HG02642 (cell line): ENCODE data around the gene SELENOF.
"Not testable (repeated sequence)": the region's sequence is repeated elsewhere in the genome, so short reads cannot be mapped to it uniquely, and the experiment has no call there.

Source experiments
- ATAC-seq: cut with Tn5 transposase; IDR thresholded peaks from one replicate; pipeline ENCODE4 v1.9.1; 2021; ENCODE audit warnings: mild to moderate bottlenecking; ENCODE audit not compliant: unreplicated experiment, poor library complexity

SELENOF gene

GRCh38 chr1:86821956-86822355 lies 92.0 kb downstream of the SELENOF start:
- ATAC-seq = no peak

DNA sequence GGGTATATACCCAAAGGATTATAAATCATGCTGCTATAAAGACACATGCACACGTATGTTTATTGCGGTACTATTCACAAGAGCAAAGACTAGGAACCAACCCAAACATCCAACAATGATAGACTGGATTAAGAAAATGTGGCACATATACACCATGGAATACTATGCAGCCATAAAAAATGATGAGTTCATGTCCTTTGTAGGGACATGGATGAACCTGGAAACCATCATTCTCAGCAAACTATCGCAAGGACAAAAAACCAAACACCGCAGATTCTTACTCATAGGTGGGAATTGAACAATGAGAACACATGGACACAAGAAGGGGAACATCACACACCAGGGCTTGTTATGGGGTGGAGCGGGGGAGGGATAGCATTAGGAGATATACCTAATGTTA lies 94.0 kb downstream of the SELENOF start:
- not testable (repeated sequence) for ATAC-seq

- not testable (repeated sequence) for ATAC-seq
These were observed 96.6 kb downstream of the SELENOF start for GRCh38 chr1:86817246-86817826.

DNA sequence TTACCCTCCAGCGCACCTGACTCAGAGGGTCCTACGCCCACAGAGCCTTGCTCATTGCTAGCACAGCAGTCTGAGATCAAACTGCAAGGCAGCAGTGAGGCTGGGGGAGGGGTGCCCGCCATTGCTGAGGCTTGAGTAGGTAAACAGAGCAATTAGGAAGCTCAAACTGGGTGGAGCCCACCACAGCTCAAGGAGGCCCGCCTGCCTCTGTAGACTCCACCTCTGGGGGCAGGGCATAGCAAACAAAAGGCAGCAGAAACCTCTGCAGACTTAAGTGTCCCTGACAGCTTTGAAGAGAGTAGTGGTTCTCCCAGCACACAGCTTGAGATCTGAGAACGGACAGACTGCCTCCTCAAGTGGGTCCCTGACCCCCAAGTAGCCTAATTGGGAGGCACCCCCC lies 99.8 kb downstream of the SELENOF start:
- not testable (repeated sequence) for ATAC-seq
